ENCODE data around the gene TNFAIP3.

Gene TNFAIP3

DNA sequence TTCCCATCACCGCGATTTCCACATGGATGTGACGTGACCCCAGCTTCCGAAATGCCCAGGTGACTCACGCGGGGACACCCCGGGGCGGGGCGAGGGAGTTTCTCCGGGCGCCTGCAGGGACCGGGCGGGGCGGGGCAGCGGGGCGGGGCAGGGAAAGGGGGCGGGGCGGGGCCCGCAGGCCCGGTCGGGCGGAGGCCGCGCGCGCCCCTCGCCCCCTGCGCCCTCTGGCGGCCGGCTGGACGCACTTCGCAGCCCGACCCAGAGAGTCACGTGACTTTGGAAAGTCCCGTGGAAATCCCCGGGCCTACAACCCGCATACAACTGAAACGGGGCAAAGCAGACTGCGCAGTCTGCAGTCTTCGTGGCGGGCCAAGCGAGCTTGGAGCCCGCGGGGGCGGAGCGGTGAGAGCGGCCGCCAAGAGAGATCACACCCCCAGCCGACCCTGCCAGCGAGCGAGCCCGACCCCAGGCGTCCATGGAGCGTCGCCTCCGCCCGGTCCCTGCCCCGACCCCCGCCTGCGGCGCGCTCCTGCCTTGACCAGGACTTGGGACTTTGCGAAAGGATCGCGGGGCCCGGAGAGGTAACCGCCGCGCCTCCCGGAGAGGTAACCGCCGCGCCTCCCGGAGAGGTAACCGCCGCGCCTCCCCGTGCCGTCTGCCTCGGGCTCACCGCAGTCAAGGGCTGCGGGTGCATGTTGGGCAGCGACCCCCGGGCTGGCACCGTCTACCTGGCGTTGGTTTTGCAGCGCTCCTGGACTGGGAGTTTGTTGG lies at the start of gene TNFAIP3:
Gene TNFAIP3, plus strand, starts transcription at position 346 of the 771 bp plus-strand sequence. CDS start 3,969 bp downstream, outside the sequence.
- Histone ChIP-seq H3K36me3 (ENCODE audit: control insufficient read depth in 2 of 2, insufficient read depth in 2 of 2, low read length in 2 of 2) (no peaks in the 10 kb centered on the region), H3K9ac (ENCODE audit: low read length in 2 of 2) (peak within 1 kb of the TSS; percentile 75 to 79), H3K4me1 (ENCODE audit: control insufficient read depth, insufficient read depth, low read length) (peaks cover 9% of the 10 kb centered on the region), H3K4me3 (ENCODE audit: low read length in 2 of 2) (peak within 1 kb of the TSS; percentile 95 to 96), H3K27me3 (ENCODE audit: control insufficient read depth in 1 of 2, insufficient read depth in 2 of 2, low read length in 2 of 2) (no peaks in the 10 kb centered on the region), H3K9me3 (ENCODE audit: control insufficient read depth in 2 of 2, low read length in 2 of 2) (no peaks in the 10 kb centered on the region), H3K27ac (ENCODE audit: low read length) (peak within 1 kb of the TSS; percentile 77)

DNA sequence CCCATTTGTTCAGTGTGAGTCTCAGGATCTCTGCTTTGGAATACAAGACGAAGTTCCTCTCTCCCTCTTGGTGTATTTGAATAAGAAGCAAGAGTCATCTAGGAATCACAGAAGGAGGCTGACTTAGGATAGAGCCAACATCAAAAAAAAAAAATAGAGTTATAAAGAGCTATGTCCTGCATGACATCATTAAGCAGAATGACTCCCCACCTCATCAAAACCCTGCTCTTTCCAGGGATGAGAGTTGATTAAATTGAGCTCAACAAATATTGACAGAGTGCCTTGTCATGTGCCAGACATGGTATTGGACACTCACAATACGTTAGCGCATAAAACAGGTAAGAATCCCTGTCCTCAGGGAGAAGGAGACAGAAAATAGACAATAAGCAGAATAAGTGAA lies 48.6 kb upstream of the TNFAIP3 start:
- H3K4me1 ChIP-seq (ENCODE audit: control insufficient read depth, insufficient read depth, low read length), result peaks cover 6% of the 10 kb centered on the region
- H3K27me3 ChIP-seq (ENCODE audit: control insufficient read depth in 1 of 2, insufficient read depth in 2 of 2, low read length in 2 of 2), result no peaks in the 10 kb centered on the region
- H3K4me3 ChIP-seq (ENCODE audit: low read length in 2 of 2), result no peak overlapping the region
- H3K36me3 ChIP-seq (ENCODE audit: control insufficient read depth in 2 of 2, insufficient read depth in 2 of 2, low read length in 2 of 2), result no peaks in the 10 kb centered on the region
- no peaks in the 10 kb centered on the region for H3K9me3 ChIP-seq (ENCODE audit: control insufficient read depth in 2 of 2, low read length in 2 of 2)
- H3K9ac ChIP-seq (ENCODE audit: low read length in 2 of 2), result no peak overlapping the region
- no peak overlapping the region for H3K27ac ChIP-seq (ENCODE audit: low read length)

- no peak overlapping the region for H3K9ac ChIP-seq (ENCODE audit: low read length in 2 of 2)
- no peak overlapping the region for H3K27ac ChIP-seq (ENCODE audit: low read length)
- no peaks in the 10 kb centered on the region for H3K27me3 ChIP-seq (ENCODE audit: control insufficient read depth in 1 of 2, insufficient read depth in 2 of 2, low read length in 2 of 2)
- no peaks in the 10 kb centered on the region for H3K36me3 ChIP-seq (ENCODE audit: control insufficient read depth in 2 of 2, insufficient read depth in 2 of 2, low read length in 2 of 2)
- peaks cover 11% of the 10 kb centered on the region for H3K4me1 ChIP-seq (ENCODE audit: control insufficient read depth, insufficient read depth, low read length)
- H3K4me3 ChIP-seq (ENCODE audit: low read length in 2 of 2), result no peak overlapping the region
- no peaks in the 10 kb centered on the region for H3K9me3 ChIP-seq (ENCODE audit: control insufficient read depth in 2 of 2, low read length in 2 of 2)
These were observed 47.3 kb upstream of the TNFAIP3 start for GRCh38 chr6:137819740-137820139.

DNA sequence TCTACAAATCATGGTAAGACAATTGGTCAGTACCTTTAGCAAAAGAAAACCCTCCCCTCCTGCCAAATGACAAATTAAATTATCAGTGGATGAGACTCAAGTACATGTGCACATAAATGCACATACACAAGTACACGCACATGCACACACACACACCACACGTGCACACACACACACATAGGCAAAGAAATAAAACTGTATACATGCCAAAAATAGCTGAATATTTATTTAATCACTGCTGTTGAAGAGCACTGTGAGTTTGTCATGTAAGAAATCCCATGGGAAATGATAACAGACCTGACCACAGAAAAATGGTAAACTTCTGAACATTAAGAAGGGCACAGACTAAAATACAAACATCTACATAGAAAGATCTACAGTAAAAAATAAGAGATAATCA lies 46.6 kb upstream of the TNFAIP3 start:
- H3K4me1 ChIP-seq (ENCODE audit: control insufficient read depth, insufficient read depth, low read length), result peaks cover 11% of the 10 kb centered on the region
- no peaks in the 10 kb centered on the region for H3K27me3 ChIP-seq (ENCODE audit: control insufficient read depth in 1 of 2, insufficient read depth in 2 of 2, low read length in 2 of 2)
- H3K36me3 ChIP-seq (ENCODE audit: control insufficient read depth in 2 of 2, insufficient read depth in 2 of 2, low read length in 2 of 2), result no peaks in the 10 kb centered on the region
- no peak overlapping the region for H3K4me3 ChIP-seq (ENCODE audit: low read length in 2 of 2)
- H3K9ac ChIP-seq (ENCODE audit: low read length in 2 of 2), result no peak overlapping the region
- H3K9me3 ChIP-seq (ENCODE audit: control insufficient read depth in 2 of 2, low read length in 2 of 2), result no peaks in the 10 kb centered on the region
- no peak overlapping the region for H3K27ac ChIP-seq (ENCODE audit: low read length)

DNA sequence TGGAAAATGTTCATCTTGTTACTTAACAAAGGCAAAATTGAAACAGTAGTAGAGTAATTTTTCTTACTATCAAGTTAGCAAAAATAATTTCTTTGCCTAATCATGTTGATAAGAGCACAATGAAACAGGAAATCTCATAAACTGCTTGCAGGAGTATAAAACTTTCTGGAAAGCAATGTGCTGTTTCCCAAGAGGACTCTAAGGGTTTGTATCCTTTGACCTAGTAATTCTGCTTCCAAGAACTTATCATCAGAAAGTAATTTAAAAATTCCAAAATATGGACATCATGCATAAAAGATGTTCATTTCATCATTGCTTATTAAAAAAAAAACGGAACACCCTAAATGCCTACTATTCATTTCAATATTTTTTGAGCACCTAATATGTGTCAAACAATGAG lies 46.1 kb upstream of the TNFAIP3 start:
- Histone ChIP-seq H3K27me3 (ENCODE audit: control insufficient read depth in 1 of 2, insufficient read depth in 2 of 2, low read length in 2 of 2) (no peaks in the 10 kb centered on the region), H3K4me1 (ENCODE audit: control insufficient read depth, insufficient read depth, low read length) (peaks cover 11% of the 10 kb centered on the region), H3K4me3 (ENCODE audit: low read length in 2 of 2) (no peak overlapping the region), H3K27ac (ENCODE audit: low read length) (no peak overlapping the region), H3K9me3 (ENCODE audit: control insufficient read depth in 2 of 2, low read length in 2 of 2) (no peaks in the 10 kb centered on the region), H3K36me3 (ENCODE audit: control insufficient read depth in 2 of 2, insufficient read depth in 2 of 2, low read length in 2 of 2) (no peaks in the 10 kb centered on the region), H3K9ac (ENCODE audit: low read length in 2 of 2) (no peak overlapping the region)

DNA sequence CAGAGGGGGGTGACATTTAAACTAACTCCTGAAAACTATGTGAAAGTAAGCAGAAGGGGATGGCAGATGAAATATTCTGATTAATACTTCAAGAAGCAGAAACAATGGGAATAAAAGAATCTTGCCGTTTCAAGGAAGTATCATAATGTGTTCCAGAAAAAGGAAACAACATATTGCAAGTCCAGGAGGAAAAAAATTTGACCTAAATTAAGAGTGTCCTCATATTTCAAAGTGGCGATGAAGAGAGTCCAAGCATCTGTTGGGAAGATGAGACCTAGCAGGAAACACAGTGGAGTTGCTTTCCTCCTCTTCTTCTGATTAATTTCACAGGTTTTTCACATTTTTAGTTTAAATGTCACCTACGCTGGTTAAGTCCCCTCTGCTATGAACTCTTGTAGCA lies 45.6 kb upstream of the TNFAIP3 start:
- Histone ChIP-seq H3K4me3 (ENCODE audit: low read length in 2 of 2) (no peak overlapping the region), H3K4me1 (ENCODE audit: control insufficient read depth, insufficient read depth, low read length) (peaks cover 11% of the 10 kb centered on the region)

DNA sequence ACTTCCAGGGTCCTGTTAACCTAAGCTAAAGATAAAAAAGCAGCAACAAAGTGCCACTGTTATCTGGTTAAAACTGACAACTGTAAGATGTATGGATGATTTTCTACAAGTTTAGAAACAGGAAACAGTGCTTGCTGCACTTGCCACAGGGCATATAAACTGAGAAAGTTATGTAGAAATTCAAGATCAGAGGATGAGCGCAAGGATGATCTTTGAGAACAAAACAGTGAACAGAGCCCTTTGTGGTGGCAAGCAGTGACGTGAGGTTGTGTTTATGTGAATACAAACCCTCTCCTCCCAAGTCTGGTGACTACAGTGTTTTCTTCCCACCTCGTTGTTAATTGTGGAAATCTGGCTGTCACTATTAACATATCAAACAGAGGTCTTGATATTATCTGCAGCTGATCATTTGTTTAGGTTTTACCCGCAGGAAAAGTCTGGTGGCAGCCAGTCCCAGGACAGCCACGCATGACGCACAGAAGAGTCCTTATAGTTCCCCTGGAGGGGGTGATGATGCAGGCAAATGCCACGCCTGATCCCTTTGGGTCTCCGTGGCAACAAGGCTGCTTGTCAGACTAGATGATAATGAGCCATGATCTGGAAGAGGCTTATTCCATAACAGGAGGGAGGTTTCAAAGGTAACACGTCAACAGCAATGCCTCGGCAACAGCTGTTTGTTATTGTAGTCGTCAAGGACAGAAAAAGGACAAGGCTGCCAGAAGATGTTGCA lies 43.1 kb upstream of the TNFAIP3 start:
- Histone ChIP-seq H3K36me3 (ENCODE audit: control insufficient read depth in 2 of 2, insufficient read depth in 2 of 2, low read length in 2 of 2) (no peaks in the 10 kb centered on the region), H3K9ac (ENCODE audit: low read length in 2 of 2) (peak overlapping the region in 1 of 2 donors; percentile 12), H3K9me3 (ENCODE audit: control insufficient read depth in 2 of 2, low read length in 2 of 2) (no peaks in the 10 kb centered on the region), H3K4me1 (ENCODE audit: control insufficient read depth, insufficient read depth, low read length) (peaks cover 5% of the 10 kb centered on the region), H3K4me3 (ENCODE audit: low read length in 2 of 2) (peak overlapping the region; percentile 29 to 40), H3K27ac (ENCODE audit: low read length) (peak overlapping the region; percentile 50), H3K27me3 (ENCODE audit: control insufficient read depth in 1 of 2, insufficient read depth in 2 of 2, low read length in 2 of 2) (no peaks in the 10 kb centered on the region)

More for the DNA sequence above, 45.6 kb upstream of the TNFAIP3 start:
- no peaks in the 10 kb centered on the region for H3K9me3 ChIP-seq (ENCODE audit: control insufficient read depth in 2 of 2, low read length in 2 of 2)
- H3K27me3 ChIP-seq (ENCODE audit: control insufficient read depth in 1 of 2, insufficient read depth in 2 of 2, low read length in 2 of 2), result no peaks in the 10 kb centered on the region
- no peak overlapping the region for H3K9ac ChIP-seq (ENCODE audit: low read length in 2 of 2)
- no peak overlapping the region for H3K27ac ChIP-seq (ENCODE audit: low read length)
- no peaks in the 10 kb centered on the region for H3K36me3 ChIP-seq (ENCODE audit: control insufficient read depth in 2 of 2, insufficient read depth in 2 of 2, low read length in 2 of 2)

- Histone ChIP-seq H3K27ac (ENCODE audit: low read length) (peak overlapping the region; percentile 50), H3K4me3 (ENCODE audit: low read length in 2 of 2) (peak overlapping the region; percentile 29 to 40), H3K9ac (ENCODE audit: low read length in 2 of 2) (peak overlapping the region in 1 of 2 donors; percentile 12), H3K36me3 (ENCODE audit: control insufficient read depth in 2 of 2, insufficient read depth in 2 of 2, low read length in 2 of 2) (no peaks in the 10 kb centered on the region), H3K9me3 (ENCODE audit: control insufficient read depth in 2 of 2, low read length in 2 of 2) (no peaks in the 10 kb centered on the region), H3K4me1 (ENCODE audit: control insufficient read depth, insufficient read depth, low read length) (peaks cover 5% of the 10 kb centered on the region), H3K27me3 (ENCODE audit: control insufficient read depth in 1 of 2, insufficient read depth in 2 of 2, low read length in 2 of 2) (no peaks in the 10 kb centered on the region)
These were observed 42.5 kb upstream of the TNFAIP3 start for GRCh38 chr6:137824556-137824879.

- Histone ChIP-seq H3K9ac (ENCODE audit: low read length in 2 of 2) (peak overlapping the region in 1 of 2 donors; percentile 12), H3K4me1 (ENCODE audit: control insufficient read depth, insufficient read depth, low read length) (peaks cover 5% of the 10 kb centered on the region), H3K27me3 (ENCODE audit: control insufficient read depth in 1 of 2, insufficient read depth in 2 of 2, low read length in 2 of 2) (no peaks in the 10 kb centered on the region), H3K4me3 (ENCODE audit: low read length in 2 of 2) (peak overlapping the region in 1 of 2 donors; percentile 4), H3K9me3 (ENCODE audit: control insufficient read depth in 2 of 2, low read length in 2 of 2) (no peaks in the 10 kb centered on the region), H3K36me3 (ENCODE audit: control insufficient read depth in 2 of 2, insufficient read depth in 2 of 2, low read length in 2 of 2) (no peaks in the 10 kb centered on the region), H3K27ac (ENCODE audit: low read length) (peak overlapping the region; percentile 13)
These were observed 42.2 kb upstream of the TNFAIP3 start for GRCh38 chr6:137824896-137825295.

GRCh38 chr6:137827411-137827940 lies 39.6 kb upstream of the TNFAIP3 start:
- Histone ChIP-seq H3K4me1 (ENCODE audit: control insufficient read depth, insufficient read depth, low read length) (peaks cover 5% of the 10 kb centered on the region), H3K9ac (ENCODE audit: low read length in 2 of 2) (no peak overlapping the region), H3K27me3 (ENCODE audit: control insufficient read depth in 1 of 2, insufficient read depth in 2 of 2, low read length in 2 of 2) (no peaks in the 10 kb centered on the region), H3K4me3 (ENCODE audit: low read length in 2 of 2) (no peak overlapping the region), H3K9me3 (ENCODE audit: control insufficient read depth in 2 of 2, low read length in 2 of 2) (no peaks in the 10 kb centered on the region), H3K36me3 (ENCODE audit: control insufficient read depth in 2 of 2, insufficient read depth in 2 of 2, low read length in 2 of 2) (no peaks in the 10 kb centered on the region), H3K27ac (ENCODE audit: low read length) (no peak overlapping the region)
